Fibroblast of skin of right quadriceps (primary cell): ENCODE data around the gene ANKDD1B.
A peak's percentile ranks its signal among the peaks of the same experiment; 100 is the strongest.
"Not testable (repeated sequence)": the region's sequence is repeated elsewhere in the genome, so short reads cannot be mapped to it uniquely, and the experiment has no call there.

ENCODE experiments used
- DNase-seq: peaks from one replicate; pipeline ENCODE4 v3.0.0-alpha.2; 2013

ANKDD1B gene

GRCh38 chr5:75662061-75662460 is 50.8 kb downstream of the ANKDD1B start:
- DNase-seq, result no peak

DNA sequence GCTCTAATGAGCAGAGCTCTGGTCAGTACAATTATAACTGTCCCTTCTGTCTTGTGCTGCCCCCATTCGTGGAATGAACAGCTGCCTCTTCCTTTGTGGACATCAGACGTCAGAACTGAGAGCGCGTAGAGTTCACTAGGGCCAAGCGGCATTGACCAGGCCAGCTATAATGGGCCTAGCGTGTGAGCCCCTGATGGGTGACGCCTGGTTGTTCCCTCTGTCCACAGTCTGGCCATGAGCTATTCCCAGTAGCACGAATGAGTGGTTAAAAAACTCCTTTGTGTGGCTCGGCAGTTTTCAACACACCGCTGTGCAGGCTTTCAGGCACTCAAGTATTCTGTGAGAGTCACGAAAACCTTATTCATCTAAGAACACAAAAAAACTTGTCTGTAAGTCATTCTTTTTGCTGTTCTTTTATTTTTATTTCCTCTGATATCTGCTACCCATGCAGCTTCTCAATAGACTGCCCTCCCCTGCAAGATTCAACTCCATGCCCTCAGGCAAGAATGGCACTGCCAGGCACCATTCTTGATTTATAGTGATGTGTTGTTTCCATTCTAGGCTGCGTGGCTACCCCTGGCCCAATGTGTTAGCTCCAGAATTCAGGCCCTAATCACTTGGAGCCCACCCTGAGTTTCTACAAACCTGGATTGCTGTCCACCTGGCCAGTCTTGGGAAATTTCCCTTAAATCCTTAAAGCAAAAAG is 52.5 kb downstream of the ANKDD1B start:
- no peak for DNase-seq

DNA sequence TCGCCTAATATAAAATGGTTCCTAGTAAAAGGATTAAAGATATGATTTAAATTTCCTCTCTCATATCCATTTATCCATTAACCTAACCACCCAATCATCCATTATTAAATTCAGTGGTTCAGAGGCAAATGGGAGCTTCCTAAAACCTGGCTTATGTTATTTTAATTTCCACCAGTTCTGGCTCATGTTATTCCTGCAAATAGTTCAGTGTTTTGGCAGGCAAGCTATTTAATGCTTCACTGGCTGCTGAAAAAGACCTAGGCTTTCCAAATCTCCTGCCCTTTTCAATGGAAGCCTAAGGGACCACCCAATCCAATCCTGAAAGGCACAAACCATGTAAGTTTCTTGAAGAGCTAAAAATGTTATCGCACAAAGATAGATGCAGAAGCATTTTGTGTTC is 53.7 kb downstream of the ANKDD1B start:
- no peak for DNase-seq

GRCh38 chr5:75666801-75667200 is 55.5 kb downstream of the ANKDD1B start:
- no peak for DNase-seq

GRCh38 chr5:75667586-75667985 is 56.3 kb downstream of the ANKDD1B start:
- no peak for DNase-seq

DNA sequence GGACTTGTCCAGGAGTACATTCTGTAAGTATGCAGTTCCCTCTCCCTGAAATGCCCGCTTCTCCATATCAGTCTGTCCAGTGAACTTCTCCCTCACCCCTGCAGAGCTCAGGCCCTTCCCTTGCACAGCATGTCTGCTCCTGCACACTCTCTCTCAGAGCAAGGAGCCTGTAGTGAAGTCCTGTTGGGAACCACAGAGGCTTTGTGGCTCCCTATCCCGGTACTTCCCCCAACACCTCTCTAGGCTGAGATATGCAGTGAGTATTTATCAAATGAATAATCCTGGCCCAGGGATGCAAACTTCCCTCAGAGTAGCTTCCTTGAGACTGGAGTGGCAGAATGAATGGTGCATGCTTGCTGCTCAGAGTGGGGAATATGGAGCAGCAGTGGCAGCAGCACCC is 57.2 kb downstream of the ANKDD1B start:
- no peak for DNase-seq

GRCh38 chr5:75668977-75669689 is 57.9 kb downstream of the ANKDD1B start:
- no peak for DNase-seq

GRCh38 chr5:75670577-75670976 is 59.3 kb downstream of the ANKDD1B start:
- no peak for DNase-seq

GRCh38 chr5:75671506-75671905 is 60.3 kb downstream of the ANKDD1B start:
- no peak for DNase-seq

DNA sequence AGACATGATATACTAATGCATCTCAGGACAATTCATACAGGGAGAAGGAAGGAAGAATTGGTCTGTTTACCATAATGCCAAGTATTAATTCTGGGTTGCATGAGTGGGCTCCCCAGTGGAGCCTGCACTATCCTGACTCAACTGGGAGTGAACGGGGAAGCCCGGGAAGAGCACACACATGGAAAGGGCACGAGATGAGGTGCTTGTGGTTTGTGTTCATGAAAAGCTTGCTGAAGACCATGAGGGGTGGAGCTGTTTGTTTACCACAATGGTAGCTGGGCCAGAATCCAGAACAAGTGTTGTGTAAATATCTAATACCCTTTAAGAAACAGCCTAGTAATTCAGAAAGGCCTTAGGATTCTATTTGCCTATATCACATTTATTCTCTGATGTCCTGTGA is 61.4 kb downstream of the ANKDD1B start:
- DNase-seq, result no peak

GRCh38 chr5:75675783-75676182 is 64.5 kb downstream of the ANKDD1B start:
- no peak for DNase-seq

GRCh38 chr5:75677607-75678006 is 66.4 kb downstream of the ANKDD1B start:
- no peak for DNase-seq

GRCh38 chr5:75678155-75678554 is 66.9 kb downstream of the ANKDD1B start:
- DNase-seq, result no peak

DNA sequence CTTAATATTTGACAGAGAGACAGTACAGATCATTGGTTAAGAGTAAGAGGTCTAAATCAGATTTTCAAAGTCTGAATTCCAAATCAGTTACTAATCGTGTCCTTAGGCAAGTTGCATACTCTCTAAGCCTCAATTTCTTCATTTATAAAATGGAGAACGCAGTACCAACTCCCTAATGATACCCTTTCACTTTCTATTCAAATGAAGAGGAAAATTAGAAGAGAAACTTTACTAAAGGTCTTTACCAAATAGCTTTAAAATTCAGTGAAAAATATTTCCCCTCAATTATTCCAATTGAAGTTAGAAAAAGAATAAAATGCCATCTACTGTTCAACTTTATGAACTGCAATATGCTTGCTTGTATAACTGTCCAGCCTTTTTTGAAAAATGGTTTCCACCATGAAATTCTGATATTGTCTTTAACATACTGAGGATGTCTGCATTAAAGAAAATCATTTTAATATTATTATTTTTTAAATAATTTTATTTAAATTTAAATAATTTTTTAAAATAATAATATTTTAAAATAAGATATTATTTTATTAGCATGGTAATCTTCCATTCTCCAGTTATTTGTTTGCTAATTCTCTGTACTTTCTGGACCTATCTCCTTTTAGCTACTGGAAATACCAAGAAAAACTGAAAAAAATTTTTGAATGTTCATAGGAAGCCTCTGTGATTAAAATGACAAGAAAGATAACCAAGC is 70.0 kb downstream of the ANKDD1B start:
- DNase-seq, result peak; percentile 40

DNA sequence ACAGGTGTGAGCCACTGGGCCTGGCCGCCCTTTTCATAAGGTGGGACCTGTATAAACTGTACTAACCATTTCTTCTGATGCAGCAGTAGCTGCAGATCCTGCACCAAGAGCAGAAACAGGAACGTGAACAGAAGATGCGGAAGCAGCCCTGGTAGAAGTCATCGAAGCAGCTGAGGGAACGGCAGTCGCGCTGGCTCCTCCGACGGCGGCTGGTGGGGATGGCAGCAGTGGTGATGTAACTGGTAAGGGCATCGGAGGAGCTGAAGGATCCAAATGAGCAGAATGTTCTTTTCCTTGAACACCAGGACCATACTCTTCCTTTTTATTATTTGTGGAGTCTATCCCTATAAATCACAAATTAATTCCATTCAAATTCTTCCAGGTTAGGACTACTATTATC is 73.9 kb downstream of the ANKDD1B start:
- DNase-seq, result no peak

GRCh38 chr5:75686480-75686879 is 75.2 kb downstream of the ANKDD1B start:
- no peak for DNase-seq

- DNase-seq, result no peak
Measured at GRCh38 chr5:75690669-75691068, 79.4 kb downstream of the ANKDD1B start.

- DNase-seq, result no peak
Measured at GRCh38 chr5:75694781-75695180, 83.5 kb downstream of the ANKDD1B start.

DNA sequence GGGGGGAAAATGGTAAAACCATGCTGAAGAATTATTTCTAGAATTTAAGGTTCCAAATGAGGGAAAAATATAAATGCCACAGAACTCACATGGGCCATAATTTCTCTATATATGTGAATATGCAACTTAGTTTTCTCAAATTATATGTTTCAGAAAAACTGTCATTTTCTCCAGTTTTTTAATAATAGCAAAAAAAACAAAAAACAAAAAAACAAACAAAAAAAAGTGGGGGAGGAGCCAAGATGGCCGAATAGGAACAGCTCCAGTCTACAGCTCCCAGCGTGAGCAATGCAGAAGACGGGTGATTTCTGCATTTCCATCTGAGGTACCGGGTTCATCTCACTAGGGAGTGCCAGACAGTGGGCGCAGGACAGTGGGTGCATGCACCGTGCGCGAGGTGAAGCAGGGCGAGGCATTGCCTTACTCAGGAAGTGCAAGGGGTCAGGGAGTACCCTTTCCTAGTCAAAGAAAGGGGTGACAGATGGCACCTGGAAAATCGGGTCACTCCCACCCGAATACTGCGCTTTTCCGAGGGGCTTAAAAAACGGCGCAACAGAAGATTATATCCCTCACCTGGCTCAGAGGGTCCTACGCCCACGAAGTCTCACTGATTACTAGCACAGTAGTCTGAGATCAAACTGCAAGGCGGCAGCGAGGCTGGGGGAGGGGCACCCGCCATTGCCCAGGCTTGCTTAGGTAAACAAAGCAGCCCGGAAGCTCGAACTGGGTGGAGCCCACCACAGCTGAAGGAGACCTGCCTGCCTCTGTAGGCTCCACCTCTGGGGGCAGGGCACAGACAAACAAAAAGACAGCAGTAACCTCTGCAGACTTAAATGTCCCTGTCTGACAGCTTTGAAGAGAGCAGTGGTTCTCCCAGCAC is 84.5 kb downstream of the ANKDD1B start:
- DNase-seq, result not testable (repeated sequence)

- no peak for DNase-seq
Measured at GRCh38 chr5:75701856-75702255, 90.6 kb downstream of the ANKDD1B start.

- DNase-seq, result no peak
Measured at GRCh38 chr5:75706016-75706415, 94.8 kb downstream of the ANKDD1B start.

GRCh38 chr5:75706775-75707174 is 95.5 kb downstream of the ANKDD1B start:
- DNase-seq, result no peak

DNA sequence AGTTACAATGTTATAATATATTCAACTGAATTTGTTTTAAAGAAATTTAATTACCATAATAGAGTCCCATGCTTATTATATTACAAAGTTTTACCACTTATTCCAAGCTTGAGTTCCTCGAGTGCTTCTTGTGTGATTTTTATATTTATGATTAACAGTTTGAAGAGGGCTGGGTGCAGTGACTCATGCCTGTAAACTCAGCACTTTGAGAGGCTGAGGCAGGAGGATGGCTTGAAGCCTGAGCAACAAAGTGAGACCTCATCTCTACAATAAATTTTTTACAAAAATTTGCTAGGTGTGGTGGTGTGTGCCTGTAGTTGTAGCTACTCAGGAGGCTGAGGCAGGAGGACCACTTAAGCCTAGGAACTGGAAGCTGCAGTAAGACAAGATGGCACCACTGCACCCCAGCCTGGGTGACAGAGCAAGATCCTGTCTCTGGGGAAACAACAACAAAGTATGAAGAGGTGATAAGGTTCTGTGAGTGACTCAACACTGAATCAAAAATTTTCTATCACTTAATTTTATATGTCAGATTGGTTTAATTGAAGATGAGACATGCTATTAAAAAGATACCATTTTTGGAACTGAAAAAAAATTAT is 96.8 kb downstream of the ANKDD1B start:
- no peak for DNase-seq
